ENCODE measurements around the gene AKAP13.

AKAP13 gene

GRCh38 chr15:85377986-85378385, 2.4 kb upstream of the AKAP13 start:
- CTCF ChIA-PET: no interaction called here
- no peak for TF ChIP-seq NFRKB (IDR thresholded peaks at IDR 0.05)
- no peak for TF ChIP-seq LEF1 (IDR thresholded peaks at IDR 0.05; ENCODE audit: borderline replicate concordance)
- TF ChIP-seq SP1 (IDR thresholded peaks at IDR 0.05): no peak
- TF ChIP-seq CTBP1 (IDR thresholded peaks at IDR 0.05; ENCODE audit: borderline replicate concordance): no peak
- TF ChIP-seq ZNF384 (IDR thresholded peaks at IDR 0.05): no peak
- TF ChIP-seq SUZ12 (IDR thresholded peaks at IDR 0.05): no peak
- no peak for TF ChIP-seq ELF4 (IDR thresholded peaks at IDR 0.05)
- TF ChIP-seq FOXA1 (IDR thresholded peaks at IDR 0.05): no peak
- TF ChIP-seq L3MBTL2 (conservative IDR thresholded peaks at IDR 0.05): no peak
- no peak for TF ChIP-seq PKNOX1 (IDR thresholded peaks at IDR 0.05)
- no peak for TF ChIP-seq FOXK2 (IDR thresholded peaks at IDR 0.05)
- no peak for TF ChIP-seq BHLHE40 (IDR thresholded peaks at IDR 0.05; ENCODE audit: borderline replicate concordance)
- no peak for TF ChIP-seq ARNT (IDR thresholded peaks at IDR 0.05)
- no peak for TF ChIP-seq FOXM1 (IDR thresholded peaks at IDR 0.05; ENCODE audit: borderline replicate concordance)
- no peak for TF ChIP-seq HDGF (IDR thresholded peaks at IDR 0.05; ENCODE audit: borderline replicate concordance)
- no peak for TF ChIP-seq TARDBP (IDR thresholded peaks at IDR 0.05)
- no peak for DNase-seq (ENCODE audit: extremely low spot score)
- POLR2A ChIA-PET: no interaction called here

GRCh38 chr15:85379403-85380131, 836 bp upstream of the AKAP13 start:
- TF ChIP-seq CTBP1 (IDR thresholded peaks at IDR 0.05; ENCODE audit: borderline replicate concordance) (no peak), ARNT (IDR thresholded peaks at IDR 0.05) (no peak), ZNF384 (IDR thresholded peaks at IDR 0.05) (no peak), BHLHE40 (IDR thresholded peaks at IDR 0.05; ENCODE audit: borderline replicate concordance) (no peak), HDGF (IDR thresholded peaks at IDR 0.05; ENCODE audit: borderline replicate concordance) (no peak), TARDBP (IDR thresholded peaks at IDR 0.05) (no peak), FOXA1 (IDR thresholded peaks at IDR 0.05) (no peak), L3MBTL2 (conservative IDR thresholded peaks at IDR 0.05) (no peak), FOXK2 (IDR thresholded peaks at IDR 0.05) (no peak), PKNOX1 (IDR thresholded peaks at IDR 0.05) (no peak), SP1 (IDR thresholded peaks at IDR 0.05) (no peak), SUZ12 (IDR thresholded peaks at IDR 0.05) (no peak), LEF1 (IDR thresholded peaks at IDR 0.05; ENCODE audit: borderline replicate concordance) (no peak), ELF4 (IDR thresholded peaks at IDR 0.05) (no peak), NFRKB (IDR thresholded peaks at IDR 0.05) (no peak)
- ChIA-PET CTCF (interaction anchor here (1.0 to 1.1 kb wide), 2 partner anchors 18 to 83 kb away, joined by 3 read pairs; no protein-coding TSS in a partner anchor), POLR2A (interaction anchor here (0.6 to 1.5 kb wide), 18 partner anchors 11 to 99 kb away, joined by 3 to 10 read pairs (median 4); no protein-coding TSS in a partner anchor)
- DNase-seq (ENCODE audit: extremely low spot score): no peak

GRCh38 chr15:85380812-85381642, 624 bp downstream of the AKAP13 start:
- POLR2A ChIA-PET: interaction anchor here (0.5 to 1.5 kb wide), 17 partner anchors 10 to 84 kb away, joined by 3 to 10 read pairs (median 4); no protein-coding TSS in a partner anchor
- CTCF ChIA-PET: interaction anchor here (0.6 kb wide), 1 partner anchor 688 kb away, joined by 3 read pairs; no protein-coding TSS in a partner anchor
- DNase-seq (ENCODE audit: extremely low spot score): peak; percentile 43
- TF ChIP-seq ZNF384 (IDR thresholded peaks at IDR 0.05) (peak; percentile 67), SP1 (IDR thresholded peaks at IDR 0.05) (no peak)

GRCh38 chr15:85381850-85382751, 1.7 kb downstream of the AKAP13 start:
- ChIA-PET POLR2A (interaction anchor here (0.7 to 1.1 kb wide), 2 partner anchors 23 to 32 kb away, joined by 3 to 4 read pairs; no protein-coding TSS in a partner anchor), CTCF (no interaction called here)
- no peak for DNase-seq (ENCODE audit: extremely low spot score)
- no peak for TF ChIP-seq SP1 (IDR thresholded peaks at IDR 0.05)

- ChIA-PET POLR2A (interaction anchor here (0.6 kb wide), 1 partner anchor 86 kb away, joined by 3 read pairs; no protein-coding TSS in a partner anchor), CTCF (no interaction called here)
- DNase-seq (ENCODE audit: extremely low spot score): no peak
- no peak for TF ChIP-seq CTBP1 (IDR thresholded peaks at IDR 0.05; ENCODE audit: borderline replicate concordance)
- no peak for TF ChIP-seq BHLHE40 (IDR thresholded peaks at IDR 0.05; ENCODE audit: borderline replicate concordance)
- TF ChIP-seq ELF4 (IDR thresholded peaks at IDR 0.05): no peak
- no peak for TF ChIP-seq LEF1 (IDR thresholded peaks at IDR 0.05; ENCODE audit: borderline replicate concordance)
- no peak for TF ChIP-seq L3MBTL2 (conservative IDR thresholded peaks at IDR 0.05)
- no peak for TF ChIP-seq FOXA1 (IDR thresholded peaks at IDR 0.05)
- TF ChIP-seq FOXK2 (IDR thresholded peaks at IDR 0.05): no peak
- no peak for TF ChIP-seq TARDBP (IDR thresholded peaks at IDR 0.05)
- no peak for TF ChIP-seq FOXM1 (IDR thresholded peaks at IDR 0.05; ENCODE audit: borderline replicate concordance)
- no peak for TF ChIP-seq NFRKB (IDR thresholded peaks at IDR 0.05)
- no peak for TF ChIP-seq ZNF384 (IDR thresholded peaks at IDR 0.05)
- TF ChIP-seq ARNT (IDR thresholded peaks at IDR 0.05): no peak
- no peak for TF ChIP-seq HDGF (IDR thresholded peaks at IDR 0.05; ENCODE audit: borderline replicate concordance)
- TF ChIP-seq SP1 (IDR thresholded peaks at IDR 0.05): no peak
- TF ChIP-seq SUZ12 (IDR thresholded peaks at IDR 0.05): no peak
- TF ChIP-seq PKNOX1 (IDR thresholded peaks at IDR 0.05): no peak
Observed at GRCh38 chr15:85382942-85383341, 2.5 kb downstream of the AKAP13 start.

Data from HEK293T (cell line).